Measurements from ENCODE around the gene LBR.

GRCh38 chr1:225477296-225477911 is 49.6 kb upstream of the LBR start:
- TF ChIP-seq ZNF416 (tag by site-specific recombination; IDR thresholded peaks at IDR 0.05): no peak
- TF ChIP-seq ZNF610 (tag by site-specific recombination; IDR thresholded peaks at IDR 0.05; ENCODE audit: borderline replicate concordance): no peak
- no peak for TF ChIP-seq ZNF18 (tag by site-specific recombination; IDR thresholded peaks at IDR 0.05)
- no peak for TF ChIP-seq CTCF (tag by site-specific recombination; IDR thresholded peaks at IDR 0.05)
- no peak for TF ChIP-seq REST (tag by site-specific recombination; IDR thresholded peaks at IDR 0.05)
- no peak for TF ChIP-seq OSR2 (tag by site-specific recombination; IDR thresholded peaks at IDR 0.05)
- no peak for TF ChIP-seq ELK4 (IDR thresholded peaks at IDR 0.05; ENCODE audit: borderline replicate concordance, low read depth, low read length)
- TF ChIP-seq ZNF214 (tag by site-specific recombination; IDR thresholded peaks at IDR 0.05; ENCODE audit: borderline replicate concordance): no peak
- TF ChIP-seq ZSCAN23 (tag by site-specific recombination; IDR thresholded peaks at IDR 0.05): no peak
- TF ChIP-seq SCRT2 (tag by site-specific recombination; IDR thresholded peaks at IDR 0.05): no peak
- TF ChIP-seq ZNF639 (tag by site-specific recombination; IDR thresholded peaks at IDR 0.05): no peak

All from HEK293 (cell line).